Frontal cortex (tissue), 4 donors: ENCODE data around the gene C1orf159. TPM values are rescaled to one million over a fixed set of nuclear protein-coding genes. Genes with fewer than 3 reads are reported as not detected.
A peak's percentile ranks its signal among the peaks of the same experiment; 100 is the strongest.
"Not testable (repeated sequence)": the region's sequence is repeated elsewhere in the genome, so short reads cannot be mapped to it uniquely, and the experiment has no call there.

Experiments used
- DNase-seq, 2 donors: peaks; one replicate each; pipeline ENCODE4 v3.0.0; 2012; ENCODE audit warnings: low spot score in 2 of 2
- FAIRE-seq: peaks from 2 replicates; lab custom pipeline; 2012; peaks lifted over from hg19 to GRCh38; lab: Jason Lieb, UNC
- total RNA-seq: library from RNA; depleted of rRNA; stranded (reverse); fragments of >200 nt; gene quantifications from one replicate; pipeline ENCODE4 v1.2.3, GENCODE V29; 2014
- donor health status: control.
- donor health status: control.
- donor health status: control.

The C1orf159 gene
- total RNA-seq, 1 donor from 2014 or later = 6.1 TPM

- no peak for FAIRE-seq
- no peak for DNase-seq
These were observed 42.8 kb downstream of the C1orf159 start for GRCh38 chr1:1072849-1073742.

GRCh38 chr1:1072299-1072848 lies 43.5 kb downstream of the C1orf159 start:
- no peak for FAIRE-seq
- DNase-seq = no peak

GRCh38 chr1:1071486-1072298 lies 44.2 kb downstream of the C1orf159 start:
- DNase-seq (no peak), FAIRE-seq (no peak)

GRCh38 chr1:1069711-1070676 lies 45.9 kb downstream of the C1orf159 start:
- DNase-seq = no peak
- no peak for FAIRE-seq

GRCh38 chr1:1069056-1069710 lies 46.7 kb downstream of the C1orf159 start:
- FAIRE-seq (no peak), DNase-seq (peak; percentile 93 to 95)

GRCh38 chr1:1068517-1069055 lies 47.3 kb downstream of the C1orf159 start:
- DNase-seq = no peak
- FAIRE-seq = no peak

GRCh38 chr1:1067860-1068516 lies 47.9 kb downstream of the C1orf159 start:
- FAIRE-seq (no peak), DNase-seq (no peak)

GRCh38 chr1:1067284-1067859 lies 48.5 kb downstream of the C1orf159 start:
- FAIRE-seq (no peak), DNase-seq (no peak)

- DNase-seq (no peak), FAIRE-seq (no peak)
These were observed 49.2 kb downstream of the C1orf159 start for GRCh38 chr1:1066403-1067283.

- FAIRE-seq, DNase-seq: not testable (repeated sequence)
These were observed 50.0 kb downstream of the C1orf159 start for GRCh38 chr1:1065940-1066304.

GRCh38 chr1:1065265-1065939 lies 50.5 kb downstream of the C1orf159 start:
- FAIRE-seq = no peak
- no peak for DNase-seq

- DNase-seq = peak; percentile 84 to 86
- FAIRE-seq = no peak
These were observed 51.7 kb downstream of the C1orf159 start for GRCh38 chr1:1063945-1064831.

- DNase-seq (no peak), FAIRE-seq (no peak)
These were observed 52.5 kb downstream of the C1orf159 start for GRCh38 chr1:1063261-1063944.

- DNase-seq (no peak), FAIRE-seq (no peak)
These were observed 53.3 kb downstream of the C1orf159 start for GRCh38 chr1:1062348-1063163.
